H7 (cell line): ENCODE data around the gene KCTD1. TPM values are rescaled to one million over a fixed set of nuclear protein-coding genes. Genes with fewer than 3 reads are reported as not detected.

Experiments
- DNase-seq: peaks from one replicate; pipeline ENCODE4 v3.0.0; 2012
- H3K27me3 ChIP-seq: 2 replicates; pipeline ENCODE4 v1.6.0; 2011; ENCODE audit warnings: mild to moderate bottlenecking, low read length; ENCODE audit not compliant: control insufficient read depth, insufficient read depth
- H3K36me3 ChIP-seq: replicated peaks from 2 replicates; pipeline ENCODE4 v1.5.1; 2011; ENCODE audit warnings: low read length; ENCODE audit not compliant: control insufficient read depth, insufficient read depth
- H3K4me3 ChIP-seq: 2 replicates; pipeline ENCODE4 v1.5.1; 2011; ENCODE audit warnings: low read depth, mild to moderate bottlenecking, control low read depth, low read length, moderate library complexity; ENCODE audit not compliant: insufficient read depth
- total RNA-seq: library from RNA; depleted of rRNA; stranded (reverse); fragments of >200 nt; shearing (Covaris generic); gene quantifications from 2 replicates; pipeline ENCODE4 v1.2.3, GENCODE V29; 2014

KCTD1 gene
- total RNA-seq, 1 experiment from 2014 or later, result 23.8 TPM

GRCh38 chr18:26489191-26489590 is 59.2 kb downstream of the KCTD1 start:
- no peaks in the 10 kb centered on the region for H3K27me3 ChIP-seq
- no peaks in the 10 kb centered on the region for H3K36me3 ChIP-seq
- no peak overlapping the region for H3K4me3 ChIP-seq
- DNase-seq, result no peak

DNA sequence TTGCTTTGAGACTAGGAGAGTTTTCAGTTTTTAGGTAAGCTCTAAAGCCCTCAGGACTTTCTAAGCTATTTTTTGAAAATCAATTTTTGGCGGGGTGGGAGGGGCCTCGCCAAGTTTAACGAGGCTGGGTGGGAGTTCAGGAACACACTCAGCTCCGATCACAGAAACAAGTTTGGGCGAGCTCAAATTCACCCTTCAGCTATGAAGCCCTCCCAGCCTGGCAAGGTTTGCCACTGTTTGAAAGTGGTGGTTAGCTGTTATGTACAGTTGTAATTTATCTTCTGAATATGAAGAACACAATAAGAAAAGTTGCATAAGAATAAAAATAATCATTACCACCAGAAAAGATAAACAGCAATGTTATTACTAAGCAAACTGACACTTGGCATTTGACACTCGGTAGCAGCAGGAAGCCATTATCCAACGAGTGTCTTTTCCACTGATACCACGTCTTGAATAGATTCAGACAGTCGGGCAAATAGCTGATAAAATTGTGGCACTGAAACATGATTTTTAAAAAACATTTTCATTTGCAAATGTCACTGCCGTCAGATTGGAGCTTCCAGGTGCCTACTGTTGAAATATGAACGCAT is 59.8 kb downstream of the KCTD1 start:
- H3K4me3 ChIP-seq, result no peak overlapping the region
- no peak for DNase-seq
- no peaks in the 10 kb centered on the region for H3K36me3 ChIP-seq
- no peaks in the 10 kb centered on the region for H3K27me3 ChIP-seq

DNA sequence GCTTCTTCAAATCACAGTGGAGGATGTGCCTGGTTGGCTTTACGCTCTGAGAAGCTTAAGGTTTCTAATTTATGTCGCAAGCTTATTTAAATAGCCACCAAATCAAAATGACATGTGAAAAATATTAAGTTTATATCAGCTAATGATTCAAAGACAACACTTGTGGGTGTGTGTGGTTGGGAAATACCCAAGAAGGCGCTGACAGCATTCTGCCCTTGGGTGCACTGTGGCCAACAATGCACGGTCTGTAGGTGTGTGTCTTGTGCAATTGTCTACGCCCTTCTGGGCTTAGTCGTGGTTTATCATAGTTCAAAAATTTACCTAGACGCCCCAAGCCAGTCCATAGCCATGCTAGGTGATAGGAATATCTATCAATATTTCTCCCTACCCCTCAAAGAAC is 60.9 kb downstream of the KCTD1 start:
- no peak for DNase-seq
- no peaks in the 10 kb centered on the region for H3K27me3 ChIP-seq

DNA sequence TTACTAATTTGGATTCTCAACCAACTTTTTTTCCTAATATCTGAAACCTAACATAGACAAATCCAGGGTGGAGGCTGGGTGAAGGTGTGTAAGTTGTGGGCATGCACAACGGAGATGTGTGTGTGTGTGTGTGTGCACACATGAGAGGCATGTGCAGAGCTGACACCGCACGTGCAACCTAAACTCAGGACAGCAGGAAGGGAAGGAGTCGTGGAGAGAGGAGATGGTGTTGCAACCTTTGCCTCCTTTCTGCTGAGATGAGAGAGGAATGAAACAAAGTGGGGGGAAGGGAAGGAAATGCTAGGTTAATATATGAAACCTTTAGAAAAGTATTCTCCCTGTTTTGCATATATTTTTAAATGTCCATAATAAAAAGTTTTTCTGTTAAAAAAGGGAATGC is 64.7 kb downstream of the KCTD1 start:
- Histone ChIP-seq H3K36me3 (no peaks in the 10 kb centered on the region), H3K4me3 (no peak overlapping the region), H3K27me3 (no peaks in the 10 kb centered on the region)
- no peak for DNase-seq

More for the DNA sequence above, 60.9 kb downstream of the KCTD1 start:
- Histone ChIP-seq H3K36me3 (no peaks in the 10 kb centered on the region), H3K4me3 (no peak overlapping the region)

GRCh38 chr18:26482569-26482968 is 65.8 kb downstream of the KCTD1 start:
- Histone ChIP-seq H3K4me3 (no peak overlapping the region), H3K27me3 (no peaks in the 10 kb centered on the region), H3K36me3 (no peaks in the 10 kb centered on the region)
- DNase-seq, result peak; percentile 79

GRCh38 chr18:26480897-26481795 is 67.2 kb downstream of the KCTD1 start:
- Histone ChIP-seq H3K4me3 (no peak overlapping the region), H3K36me3 (no peaks in the 10 kb centered on the region), H3K27me3 (no peaks in the 10 kb centered on the region)
- DNase-seq, result no peak

DNA sequence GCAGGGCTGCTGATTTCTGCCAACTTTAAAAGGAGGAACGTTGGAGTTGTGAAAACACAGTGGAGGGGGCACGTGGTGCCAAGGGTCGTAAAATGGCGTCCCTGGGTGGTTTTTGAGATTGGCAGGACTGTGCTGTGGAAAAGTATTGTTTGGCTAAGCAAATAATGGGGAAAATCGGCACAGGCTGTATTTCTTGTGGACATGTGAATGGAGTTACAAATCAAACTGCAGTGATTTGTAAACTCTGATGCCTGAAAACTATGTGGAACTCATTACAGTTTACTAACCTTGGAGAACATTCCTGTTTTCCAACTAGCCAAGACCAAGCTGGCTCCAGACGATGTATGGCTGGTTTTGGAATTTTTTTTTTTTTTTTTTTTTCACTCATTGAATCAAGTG is 68.7 kb downstream of the KCTD1 start:
- Histone ChIP-seq H3K36me3 (no peaks in the 10 kb centered on the region), H3K27me3 (no peaks in the 10 kb centered on the region), H3K4me3 (no peak overlapping the region)
- no peak for DNase-seq

- Histone ChIP-seq H3K27me3 (no peaks in the 10 kb centered on the region), H3K4me3 (no peak overlapping the region), H3K36me3 (no peaks in the 10 kb centered on the region)
- peak; percentile 73 for DNase-seq
These were observed 69.2 kb downstream of the KCTD1 start for GRCh38 chr18:26479065-26479680.

GRCh38 chr18:26477828-26478466 is 70.4 kb downstream of the KCTD1 start:
- no peak for DNase-seq
- no peaks in the 10 kb centered on the region for H3K27me3 ChIP-seq
- H3K36me3 ChIP-seq, result no peaks in the 10 kb centered on the region
- H3K4me3 ChIP-seq, result no peak overlapping the region

- Histone ChIP-seq H3K4me3 (no peak overlapping the region), H3K36me3 (no peaks in the 10 kb centered on the region), H3K27me3 (no peaks in the 10 kb centered on the region)
- DNase-seq, result no peak
These were observed 71.7 kb downstream of the KCTD1 start for GRCh38 chr18:26476697-26477096.

- H3K27me3 ChIP-seq, result no peaks in the 10 kb centered on the region
- no peaks in the 10 kb centered on the region for H3K36me3 ChIP-seq
- no peak for DNase-seq
- H3K4me3 ChIP-seq, result no peak overlapping the region
These were observed 73.8 kb downstream of the KCTD1 start for GRCh38 chr18:26474542-26474941.

DNA sequence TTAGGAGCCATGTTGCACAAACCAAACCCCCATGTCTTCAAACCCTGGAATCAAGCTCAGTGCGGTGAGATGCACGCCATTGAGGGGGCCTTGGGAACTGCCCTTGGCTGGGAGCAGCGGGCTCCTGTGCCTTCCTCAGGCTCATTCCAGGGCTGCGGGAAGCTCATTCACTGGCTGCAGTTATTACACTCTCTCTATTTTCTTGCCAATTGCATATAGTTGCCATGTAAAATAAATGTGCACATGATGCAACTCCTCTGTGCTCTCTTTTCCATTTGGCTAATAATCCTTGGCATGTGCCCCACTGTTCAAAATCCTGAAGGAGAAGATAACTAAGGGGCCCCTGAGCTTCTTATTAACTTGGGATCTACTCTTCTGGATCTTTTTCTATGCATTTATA is 74.7 kb downstream of the KCTD1 start:
- DNase-seq, result no peak
- no peaks in the 10 kb centered on the region for H3K27me3 ChIP-seq
- no peaks in the 10 kb centered on the region for H3K36me3 ChIP-seq
- no peak overlapping the region for H3K4me3 ChIP-seq

DNA sequence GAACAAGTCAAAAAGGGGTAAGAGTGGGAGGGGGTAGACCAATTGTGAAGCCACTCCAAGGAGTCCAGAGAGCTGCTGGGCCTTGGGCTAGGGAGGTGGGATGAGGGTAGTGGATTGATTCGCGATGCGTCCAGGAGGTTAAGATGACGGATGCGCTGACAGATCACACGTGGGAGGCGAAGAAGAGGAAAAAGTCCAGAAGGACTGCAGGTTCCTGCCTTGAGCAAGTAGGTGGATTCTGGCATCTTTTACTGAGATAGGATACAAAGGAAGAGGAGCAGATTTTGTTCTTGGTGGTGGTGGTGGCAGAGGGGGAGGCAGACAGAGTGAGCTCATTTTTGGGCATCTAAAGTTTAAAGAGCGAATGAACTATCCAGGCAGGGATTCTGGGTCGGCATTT is 76.5 kb downstream of the KCTD1 start:
- no peaks in the 10 kb centered on the region for H3K36me3 ChIP-seq
- no peak for DNase-seq
- no peak overlapping the region for H3K4me3 ChIP-seq
- H3K27me3 ChIP-seq, result no peaks in the 10 kb centered on the region

- Histone ChIP-seq H3K27me3 (no peaks in the 10 kb centered on the region), H3K4me3 (no peak overlapping the region), H3K36me3 (no peaks in the 10 kb centered on the region)
- no peak for DNase-seq
These were observed 77.3 kb downstream of the KCTD1 start for GRCh38 chr18:26471027-26471426.
